NB4 (cell line): ENCODE data around the gene PSMB9.
"Not testable (repeated sequence)": the region's sequence is repeated elsewhere in the genome, so short reads cannot be mapped to it uniquely, and the experiment has no call there.

ENCODE experiments used
- DNase-seq: peaks from one replicate; pipeline ENCODE4 v3.0.0; 2010; ENCODE audit warnings: low read depth
- H3K4me3 ChIP-seq: one replicate; pipeline ENCODE4 v1.5.1; 2011; ENCODE audit warnings: mild to moderate bottlenecking, low read depth, low read length, moderate library complexity
- CTCF ChIP-seq: IDR thresholded peaks from one replicate; pipeline ENCODE4 v1.5.1; 2012; ENCODE audit warnings: low read depth, low read length
- MAX ChIP-seq: IDR thresholded peaks from 2 replicates; pipeline ENCODE4 v1.6.1; 2011; ENCODE audit warnings: low read depth, low read length
- MYC ChIP-seq: IDR thresholded peaks from 2 replicates; pipeline ENCODE4 v1.6.1; 2011; ENCODE audit warnings: low read depth, low read length
- POLR2A ChIP-seq: IDR thresholded peaks from 2 replicates; pipeline ENCODE4 v1.6.1; 2011; ENCODE audit warnings: mild to moderate bottlenecking; ENCODE audit not compliant: insufficient read length; ENCODE audit errors: extremely low read depth

The PSMB9 gene

GRCh38 chr6:32862725-32863124, 8.7 kb downstream of the PSMB9 start:
- no peak overlapping the region for H3K4me3 ChIP-seq
- DNase-seq: peak; percentile 30
- TF ChIP-seq CTCF (no peak), MYC (no peak), POLR2A (no peak), MAX (no peak)

- TF ChIP-seq CTCF: no peak
- DNase-seq: no peak
- no peak overlapping the region for H3K4me3 ChIP-seq
Observed at GRCh38 chr6:32865724-32866443, 11.9 kb downstream of the PSMB9 start.

- no peak for TF ChIP-seq MAX
- no peak for TF ChIP-seq POLR2A
- no peak for TF ChIP-seq MYC
- TF ChIP-seq CTCF: no peak
- no peak overlapping the region for H3K4me3 ChIP-seq
- peak; percentile 28 for DNase-seq
Observed at GRCh38 chr6:32867022-32867477, 13.1 kb downstream of the PSMB9 start.

- TF ChIP-seq MAX: no peak
- no peak for TF ChIP-seq MYC
- no peak overlapping the region for H3K4me3 ChIP-seq
- no peak for DNase-seq
Observed at GRCh38 chr6:32867554-32868256, 13.7 kb downstream of the PSMB9 start.

- H3K4me3 ChIP-seq: no peak overlapping the region
- peak; percentile 81 for DNase-seq
- no peak for TF ChIP-seq MAX
- peak; percentile 85 for TF ChIP-seq CTCF
- TF ChIP-seq MYC: no peak
- TF ChIP-seq POLR2A: no peak
Observed at GRCh38 chr6:32868257-32868788, 14.3 kb downstream of the PSMB9 start.

GRCh38 chr6:32873947-32874346, 20.0 kb downstream of the PSMB9 start:
- not testable (repeated sequence) for H3K4me3 ChIP-seq, DNase-seq

- TF ChIP-seq CTCF (no peak), MYC (no peak), MAX (no peak), POLR2A (no peak)
- no peak overlapping the region for H3K4me3 ChIP-seq
- no peak for DNase-seq
Observed at GRCh38 chr6:32876603-32877002, 22.6 kb downstream of the PSMB9 start.
